Dermis microvascular lymphatic vessel endothelial cell (primary cell): ENCODE results near the gene SLC22A8. TPM values are rescaled to one million over a fixed set of nuclear protein-coding genes. Genes with fewer than 3 reads are reported as not detected.
A peak's percentile ranks its signal among the peaks of the same experiment; 100 is the strongest.
"Not testable (repeated sequence)": the region's sequence is repeated elsewhere in the genome, so short reads cannot be mapped to it uniquely, and the experiment has no call there.

Experiments used
- DNase-seq, 2 donors: peaks; one replicate each; pipeline versions ENCODE4 v3.0.0 to v3.0.0-alpha.2; 2010; ENCODE audit warnings: low read depth in 2 of 2
- total RNA-seq: library from RNA; depleted of rRNA; stranded (reverse); fragments of >200 nt; gene quantifications from 2 replicates; pipeline ENCODE4 v1.2.1, GENCODE V29; 2014

Gene SLC22A8, protein sequence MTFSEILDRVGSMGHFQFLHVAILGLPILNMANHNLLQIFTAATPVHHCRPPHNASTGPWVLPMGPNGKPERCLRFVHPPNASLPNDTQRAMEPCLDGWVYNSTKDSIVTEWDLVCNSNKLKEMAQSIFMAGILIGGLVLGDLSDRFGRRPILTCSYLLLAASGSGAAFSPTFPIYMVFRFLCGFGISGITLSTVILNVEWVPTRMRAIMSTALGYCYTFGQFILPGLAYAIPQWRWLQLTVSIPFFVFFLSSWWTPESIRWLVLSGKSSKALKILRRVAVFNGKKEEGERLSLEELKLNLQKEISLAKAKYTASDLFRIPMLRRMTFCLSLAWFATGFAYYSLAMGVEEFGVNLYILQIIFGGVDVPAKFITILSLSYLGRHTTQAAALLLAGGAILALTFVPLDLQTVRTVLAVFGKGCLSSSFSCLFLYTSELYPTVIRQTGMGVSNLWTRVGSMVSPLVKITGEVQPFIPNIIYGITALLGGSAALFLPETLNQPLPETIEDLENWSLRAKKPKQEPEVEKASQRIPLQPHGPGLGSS
- not detected in 2 replicates for total RNA-seq

DNA sequence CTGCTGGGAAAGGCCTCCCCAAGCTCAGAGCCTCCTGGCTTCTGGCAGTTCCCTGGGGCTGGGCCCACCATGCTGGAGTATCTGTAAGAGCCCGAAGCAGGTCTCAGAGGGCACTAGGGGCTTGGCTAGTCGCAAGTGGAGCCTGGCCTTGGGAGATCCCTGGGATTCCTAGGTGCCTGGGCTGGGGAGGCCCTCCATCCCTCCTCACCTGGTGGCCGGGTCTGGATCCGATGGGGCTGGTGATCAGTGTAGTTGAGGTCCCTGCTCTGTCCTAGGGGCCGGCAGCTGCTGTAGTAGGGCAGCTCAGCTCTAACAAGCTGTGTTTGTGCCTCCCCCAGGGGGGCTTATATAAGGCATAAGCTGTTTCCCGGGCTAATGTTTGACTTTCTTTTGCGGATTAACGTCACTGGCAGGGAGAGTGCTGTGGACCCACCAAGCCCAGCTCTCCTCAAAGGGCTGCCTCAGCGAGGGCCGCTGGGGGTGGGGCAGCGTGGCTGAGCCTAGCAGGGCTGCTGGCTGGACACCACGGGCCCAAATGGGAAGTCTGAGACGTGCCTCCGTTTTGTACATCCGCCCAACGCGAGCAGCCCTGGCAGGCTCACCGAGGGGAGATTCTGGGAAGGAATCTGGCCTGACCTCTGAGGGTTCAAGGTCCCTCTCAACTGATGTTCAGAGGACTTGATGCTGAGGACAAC, at the start of gene SLC22A8:
TSS of gene SLC22A8 (minus strand) at position 321 of the 695 bp plus-strand sequence. CDS start 883 bp downstream, outside the sequence.
- no peak for DNase-seq

DNA sequence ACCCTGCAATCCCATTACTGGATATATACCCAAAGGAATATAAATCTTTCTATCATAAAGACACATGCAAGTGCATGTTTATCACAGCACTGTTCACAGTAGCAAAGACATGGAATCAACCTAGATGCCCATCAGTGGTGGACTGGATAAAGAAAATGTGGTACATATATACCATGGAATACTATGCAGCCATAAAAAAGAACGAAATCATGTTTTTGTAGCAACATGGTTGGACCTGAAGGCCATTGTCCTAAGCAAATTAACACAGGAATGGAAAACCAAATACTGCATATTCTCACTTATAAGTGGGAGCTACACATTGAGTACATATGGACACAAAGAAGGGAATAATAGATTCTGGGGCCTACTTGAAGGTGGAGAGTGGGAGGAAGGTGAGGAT, 30.6 kb upstream of the SLC22A8 start:
- DNase-seq, result not testable (repeated sequence)

DNA sequence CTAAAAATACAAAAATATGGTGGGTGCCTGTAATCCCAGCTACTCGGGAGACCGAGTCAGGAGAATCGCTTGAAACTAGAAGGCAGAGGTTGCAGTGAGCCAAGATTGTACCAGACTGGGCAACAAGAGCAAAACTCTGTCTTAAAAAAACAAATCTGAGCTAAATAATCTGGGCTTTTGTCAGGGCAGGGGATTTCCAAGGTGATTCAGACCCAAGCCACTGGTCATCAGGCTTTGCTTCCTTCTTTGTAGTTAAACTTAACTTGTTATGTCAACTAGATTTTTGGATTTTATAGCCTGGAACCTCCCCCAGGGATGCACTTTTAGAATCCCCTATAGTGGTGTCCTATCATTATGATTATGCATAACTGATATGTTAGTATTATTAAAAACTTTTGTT, 27.0 kb upstream of the SLC22A8 start:
- no peak for DNase-seq

DNA sequence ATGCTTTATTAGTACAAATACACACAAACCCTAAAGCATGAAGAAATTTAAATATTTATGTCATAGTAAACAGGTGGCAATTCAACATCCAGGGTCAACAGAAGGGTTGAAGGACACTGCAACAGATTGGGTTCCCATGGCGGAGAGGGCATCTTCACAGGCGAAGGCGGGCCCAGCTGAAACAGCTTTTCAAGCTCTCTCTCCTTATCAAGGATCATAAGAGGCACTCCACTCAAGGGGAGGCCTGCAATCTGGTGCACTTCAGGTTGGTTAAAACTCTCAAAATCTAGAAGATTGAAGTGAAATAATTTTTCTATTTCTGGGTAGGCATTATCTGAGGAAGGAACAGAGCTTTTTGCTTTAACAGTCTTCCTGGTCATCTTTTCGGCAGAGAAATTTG, 16.8 kb upstream of the SLC22A8 start:
- no peak for DNase-seq

DNA sequence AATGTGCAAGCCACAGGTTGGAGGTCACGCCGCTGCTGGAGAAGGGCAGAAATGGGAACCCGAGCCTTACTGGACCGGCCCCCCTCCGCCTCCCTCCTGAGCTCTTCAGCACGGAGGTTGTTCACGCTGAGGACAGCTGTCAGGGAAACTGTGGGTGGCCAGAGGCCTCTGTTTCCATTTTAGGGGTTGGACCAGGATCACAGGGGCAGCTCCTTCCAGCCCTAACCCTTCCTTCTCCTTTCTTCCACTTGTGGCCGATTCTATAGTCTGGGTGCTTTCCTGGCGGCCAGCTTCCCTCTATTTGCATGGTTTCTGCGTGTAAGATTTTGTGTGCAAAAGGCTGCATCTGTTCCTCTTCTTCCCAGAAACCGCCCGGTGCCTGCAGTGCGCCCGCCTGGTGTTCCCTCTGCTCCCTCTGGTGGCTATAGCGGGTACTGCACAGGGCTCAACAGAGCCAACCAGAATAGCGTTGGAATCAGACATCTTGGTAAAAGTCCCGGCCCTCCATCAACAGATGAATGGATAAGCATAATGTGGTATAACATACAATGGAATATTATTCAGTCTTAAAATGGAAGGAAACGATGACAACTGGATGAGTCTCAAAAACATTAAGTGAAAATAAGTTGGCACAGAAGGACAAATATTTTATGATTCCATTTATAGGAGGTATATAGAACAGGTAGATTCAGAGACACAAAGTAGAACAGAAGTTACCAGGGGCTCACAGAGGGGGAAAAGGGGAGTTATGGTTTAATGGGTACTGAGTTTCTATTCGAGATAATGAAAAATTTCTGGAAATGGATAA, 8.4 kb upstream of the SLC22A8 start:
- DNase-seq, result peak; percentile 27 to 68

DNA sequence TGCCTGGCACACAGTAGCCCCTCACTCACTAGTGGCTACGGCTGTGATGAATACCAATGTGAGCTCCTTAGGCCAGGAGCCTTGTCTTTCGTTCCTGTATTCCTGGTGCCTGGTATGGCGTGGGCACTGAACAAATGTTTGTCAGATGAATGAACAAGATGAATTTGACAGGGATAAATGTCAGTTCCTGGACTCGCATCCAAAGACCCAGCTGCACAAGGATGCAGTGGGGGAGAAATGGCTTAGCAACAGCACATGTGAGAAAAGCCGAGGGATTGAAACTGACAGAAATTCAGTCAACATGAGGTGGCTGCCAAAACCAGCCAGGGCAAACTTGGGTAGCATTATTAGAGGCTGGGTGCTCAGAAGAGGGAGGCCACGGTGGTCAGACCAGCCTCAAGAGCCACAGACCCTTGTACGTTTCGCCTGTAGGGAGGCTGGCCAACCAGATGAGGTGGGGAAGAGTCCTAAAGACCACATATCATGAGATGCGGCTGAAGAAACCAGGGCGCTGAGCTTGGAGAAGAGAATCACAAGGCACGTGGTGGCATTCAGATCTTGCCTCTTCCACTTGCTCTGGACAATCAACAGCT, 7.7 kb upstream of the SLC22A8 start:
- DNase-seq, result no peak

DNA sequence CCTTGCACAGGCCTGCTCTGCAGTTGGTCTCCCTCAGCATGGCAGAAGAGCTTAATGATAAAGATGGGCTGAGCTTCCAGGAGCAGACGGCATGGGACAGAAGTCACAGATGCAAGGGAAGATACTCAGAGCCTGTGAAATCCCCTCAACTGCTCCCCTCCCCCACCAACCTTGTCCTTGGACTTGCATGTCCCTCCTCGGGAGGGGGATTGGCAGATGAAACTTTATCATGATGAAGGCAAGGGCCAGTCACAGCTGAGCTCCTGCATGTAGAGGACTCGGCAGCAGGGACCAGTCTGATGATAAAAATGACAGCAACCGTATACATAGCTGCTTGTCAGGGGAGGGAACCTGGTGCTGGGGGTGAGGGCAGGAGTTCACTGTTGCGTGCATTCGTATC, 6.8 kb upstream of the SLC22A8 start:
- no peak for DNase-seq

DNA sequence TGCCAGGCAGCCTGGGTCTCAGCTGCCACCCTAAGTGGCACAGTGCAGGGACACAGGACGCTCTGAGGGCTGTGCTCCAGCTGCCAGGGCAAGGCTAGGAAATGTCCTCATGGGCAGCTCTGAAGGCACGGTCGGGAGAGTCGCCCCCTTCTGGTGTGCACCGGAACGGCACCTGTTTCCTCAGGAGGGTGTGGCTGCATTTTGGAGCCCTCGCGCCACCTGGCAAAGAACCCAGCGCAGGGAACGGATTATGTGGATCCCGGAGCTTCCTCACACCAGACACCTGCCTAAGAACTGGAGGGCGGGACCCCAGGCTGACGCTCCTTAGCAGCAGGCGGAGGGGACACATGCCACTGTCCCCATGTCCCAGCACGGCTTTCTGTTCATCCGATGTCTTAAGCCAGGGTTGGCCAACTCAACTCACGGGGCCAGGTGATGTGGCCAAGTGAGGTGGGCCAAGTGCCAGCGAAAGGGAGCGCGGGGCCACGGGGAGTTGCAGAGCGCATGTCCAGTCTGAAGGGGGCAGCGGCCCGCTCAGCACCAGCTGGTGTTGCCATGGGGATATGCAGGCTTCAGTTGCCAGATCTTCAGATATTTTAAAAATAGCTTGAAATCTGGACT, 5.1 kb upstream of the SLC22A8 start:
- no peak for DNase-seq

DNA sequence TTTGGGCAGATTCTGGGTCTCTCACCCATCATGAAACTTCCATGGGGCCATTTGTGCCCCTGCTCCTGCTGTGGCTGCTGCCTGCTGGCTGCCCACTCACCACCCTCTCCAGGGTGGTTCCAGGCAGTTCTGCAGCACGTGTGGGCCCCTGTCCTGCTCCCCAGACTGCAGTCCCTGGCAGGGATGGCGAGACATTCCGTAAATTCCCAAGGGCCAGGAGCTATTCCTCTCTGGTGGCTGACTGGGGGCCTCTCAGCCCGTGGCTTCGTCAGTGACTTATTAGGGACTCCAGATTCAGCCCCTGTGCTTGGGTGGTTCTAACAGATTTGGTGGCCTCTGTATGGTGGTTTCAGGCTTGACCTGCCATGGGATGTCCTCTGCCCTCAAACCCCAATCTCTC, 3.9 kb upstream of the SLC22A8 start:
- DNase-seq, result no peak

DNA sequence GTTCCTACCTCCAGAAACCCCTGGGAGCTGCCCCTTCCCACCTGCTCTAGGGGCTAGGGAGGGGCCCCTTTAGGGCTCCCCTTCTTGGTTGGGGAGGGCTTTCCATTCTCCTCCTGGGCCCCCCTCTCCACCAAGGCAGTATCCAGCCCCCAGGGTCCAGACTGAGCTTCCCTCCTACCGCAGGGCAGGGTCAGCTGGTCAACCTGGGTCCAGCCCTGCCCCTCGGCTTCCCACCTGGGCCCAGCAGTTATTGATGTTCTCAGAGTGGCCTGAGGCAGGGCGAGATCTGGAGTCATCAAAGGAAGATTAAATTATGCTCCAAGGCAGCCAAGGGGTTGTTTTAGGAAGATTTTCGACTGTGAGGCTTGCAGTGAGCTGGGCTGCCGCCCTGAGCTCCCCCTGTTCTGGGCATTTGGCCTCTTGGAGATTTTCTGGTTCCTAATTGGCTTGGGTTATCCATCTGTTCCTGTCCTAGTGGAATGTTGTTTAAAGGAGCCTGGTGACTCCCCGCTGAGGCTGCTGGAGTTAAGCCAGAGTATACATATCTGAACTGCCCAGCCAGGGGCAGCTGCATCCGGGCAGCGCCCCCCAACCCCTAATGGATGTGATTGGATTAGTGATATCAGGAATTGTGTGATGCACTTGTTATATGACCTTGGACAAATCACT, 1.8 kb upstream of the SLC22A8 start:
- DNase-seq, result peak; percentile 37 to 88

DNA sequence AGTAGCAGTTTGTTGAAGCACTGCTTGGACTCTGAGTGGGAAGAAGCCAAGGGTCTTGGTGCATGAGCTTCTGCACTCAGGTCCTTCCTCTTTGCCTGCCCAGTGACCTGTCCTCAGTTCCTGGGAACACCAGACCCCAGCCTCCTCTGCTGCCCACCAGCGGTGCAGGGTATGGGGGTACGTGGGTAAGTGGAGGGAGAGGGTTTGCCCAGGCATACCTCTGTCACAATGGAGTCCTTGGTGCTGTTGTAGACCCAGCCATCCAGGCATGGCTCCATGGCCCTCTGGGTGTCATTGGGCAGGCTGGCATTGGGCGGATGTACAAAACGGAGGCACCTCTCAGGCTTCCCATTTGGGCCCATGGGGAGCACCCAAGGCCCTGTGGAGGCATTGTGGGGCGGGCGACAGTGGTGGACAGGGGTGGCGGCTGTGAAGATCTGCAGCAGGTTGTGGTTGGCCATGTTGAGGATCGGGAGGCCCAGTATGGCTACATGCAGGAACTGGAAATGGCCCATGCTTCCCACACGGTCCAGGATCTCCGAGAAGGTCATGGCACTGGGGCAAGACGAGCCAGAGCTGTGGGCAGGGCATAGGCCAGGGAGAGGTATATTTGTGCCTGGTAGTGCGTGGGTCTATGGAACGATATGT, 1.1 kb downstream of the SLC22A8 start:
- DNase-seq, result no peak

DNA sequence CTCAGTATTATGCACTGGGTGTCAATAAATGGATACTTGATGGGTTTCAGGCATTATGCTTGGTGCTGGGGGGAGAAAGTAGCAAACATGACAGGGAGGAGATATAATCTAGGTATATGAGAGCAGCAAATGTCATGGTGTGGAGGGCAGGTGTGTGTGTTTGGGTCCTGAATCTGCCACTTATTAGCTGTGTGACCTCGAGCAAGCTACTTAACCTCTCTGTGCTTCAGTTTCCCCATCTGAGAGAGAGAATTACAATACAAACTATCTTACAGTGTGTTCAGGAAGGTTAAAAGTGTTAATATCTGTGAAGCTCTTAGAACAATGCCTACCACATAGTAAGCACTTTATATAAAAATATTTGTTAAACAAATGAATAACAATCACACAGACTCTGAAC, 2.8 kb downstream of the SLC22A8 start:
- DNase-seq, result no peak

DNA sequence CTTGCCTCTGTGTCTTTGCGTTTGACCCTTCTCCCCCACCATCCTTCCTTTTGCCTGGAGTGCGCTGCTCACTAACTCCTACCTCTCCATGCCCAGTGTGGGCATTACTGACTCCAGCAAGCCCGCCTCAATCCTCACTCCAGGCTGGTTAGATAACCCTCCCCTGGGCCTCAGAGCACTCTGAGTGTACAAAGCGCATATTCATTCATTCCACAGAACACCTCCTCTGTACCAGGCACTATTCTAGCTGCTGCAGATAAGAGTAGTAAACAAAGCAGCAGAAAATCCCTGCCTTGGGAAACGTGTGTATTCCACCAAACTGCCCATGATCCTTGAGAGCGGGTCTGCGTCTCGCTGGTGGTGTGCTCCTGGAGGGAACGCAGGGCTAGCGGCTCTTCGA, 3.2 kb downstream of the SLC22A8 start:
- no peak for DNase-seq

DNA sequence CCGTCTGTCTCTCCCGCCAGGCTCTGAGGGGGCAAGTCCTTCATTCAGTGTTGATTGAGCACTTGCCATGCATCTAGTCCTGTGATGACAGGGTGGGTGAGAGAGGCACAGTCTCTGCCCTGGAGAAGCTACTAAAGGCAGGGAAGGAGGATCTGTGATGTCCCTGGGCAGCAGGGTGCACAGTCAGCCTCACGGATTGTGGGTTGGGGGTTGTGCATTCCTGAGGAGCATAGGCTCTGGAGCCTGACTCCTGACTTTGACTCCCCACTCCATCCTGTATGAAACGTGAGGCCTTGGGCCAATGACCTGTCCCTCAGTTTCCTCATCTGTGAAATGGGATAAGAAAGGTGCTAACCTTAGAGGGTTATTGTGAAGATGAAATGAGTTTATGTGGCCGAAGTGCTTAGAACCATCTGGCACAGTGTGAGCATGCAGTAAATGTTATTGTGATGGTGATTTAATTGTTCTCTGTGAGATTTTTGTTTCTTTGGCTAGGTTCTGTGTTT, 4.7 kb downstream of the SLC22A8 start:
- DNase-seq, result no peak

DNA sequence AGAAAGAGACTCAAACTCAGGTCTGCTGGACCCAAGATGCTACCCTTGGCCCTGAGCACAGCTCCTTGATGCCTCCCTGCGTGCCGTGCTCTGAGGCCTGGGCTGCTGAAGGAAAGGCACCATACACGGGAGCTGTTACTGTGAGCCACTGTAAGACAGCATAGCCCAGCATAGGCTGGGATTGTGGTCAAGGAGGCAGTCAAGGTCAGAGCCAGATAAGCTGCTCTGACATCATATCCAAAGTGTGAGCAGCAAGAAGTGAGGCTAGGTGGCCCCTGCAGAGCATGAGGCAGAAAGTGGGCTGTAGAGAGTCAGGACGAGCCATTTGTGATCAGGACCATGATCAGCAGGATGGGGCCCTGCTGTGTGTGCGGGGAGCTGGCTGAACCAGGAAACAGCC, 7.7 kb downstream of the SLC22A8 start:
- DNase-seq, result no peak

DNA sequence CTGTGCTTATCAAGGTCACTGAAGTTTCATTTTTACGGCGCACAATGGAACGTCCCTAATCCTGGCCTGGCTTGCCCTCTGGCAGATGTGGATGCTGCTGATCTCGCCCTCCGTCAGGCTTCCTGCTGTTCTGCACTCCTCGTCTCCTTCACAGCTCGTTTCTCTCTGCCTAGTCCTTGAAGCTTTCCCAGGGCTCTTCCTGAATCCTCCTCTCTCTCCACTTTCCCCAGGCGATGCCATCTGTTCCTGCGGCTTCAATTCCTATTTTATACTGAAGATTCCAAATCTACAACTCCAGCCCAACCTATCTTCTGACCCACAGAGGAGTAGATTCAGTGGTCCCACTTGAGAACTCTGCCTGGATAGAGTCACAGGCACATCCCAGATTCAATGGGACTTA, 14.2 kb downstream of the SLC22A8 start:
- DNase-seq, result no peak

DNA sequence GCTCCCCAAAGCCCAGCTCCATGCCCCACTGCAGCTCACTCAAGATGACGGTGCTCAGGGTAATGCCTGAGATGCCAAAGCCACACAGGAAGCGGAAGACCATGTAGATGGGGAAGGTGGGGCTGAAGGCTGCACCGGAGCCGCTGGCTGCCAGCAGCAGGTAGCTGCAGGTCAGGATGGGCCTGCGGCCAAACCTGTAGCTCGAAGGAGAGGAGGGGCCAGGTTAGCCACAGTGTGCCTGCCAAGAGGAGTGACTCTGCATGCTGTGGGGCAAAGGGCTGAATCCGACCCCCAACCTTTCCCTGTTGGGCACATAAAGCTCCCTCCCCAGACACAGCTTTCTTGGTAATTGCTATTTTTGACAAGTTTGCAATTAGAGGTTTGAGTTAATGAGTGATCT, 16.0 kb downstream of the SLC22A8 start:
- no peak for DNase-seq

DNA sequence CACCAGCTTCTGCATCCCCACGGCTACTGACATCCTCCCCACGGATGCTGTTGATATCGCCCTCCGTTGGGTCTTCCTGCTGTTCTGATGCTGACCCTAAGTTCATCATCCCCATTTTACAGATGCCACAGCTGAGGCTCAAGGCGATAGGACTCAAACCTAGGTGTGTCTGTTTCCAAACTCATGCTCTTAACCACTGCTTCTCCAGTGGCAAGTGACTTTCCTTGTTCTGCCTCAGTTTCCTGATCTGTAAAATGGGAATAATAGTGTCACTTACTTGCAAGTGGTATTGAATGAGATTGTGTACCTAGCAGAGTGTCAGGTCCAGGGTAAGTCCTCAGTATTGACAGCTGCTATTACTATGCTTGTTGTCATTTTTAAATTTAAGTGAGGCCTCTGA, 16.5 kb downstream of the SLC22A8 start:
- DNase-seq, result no peak

DNA sequence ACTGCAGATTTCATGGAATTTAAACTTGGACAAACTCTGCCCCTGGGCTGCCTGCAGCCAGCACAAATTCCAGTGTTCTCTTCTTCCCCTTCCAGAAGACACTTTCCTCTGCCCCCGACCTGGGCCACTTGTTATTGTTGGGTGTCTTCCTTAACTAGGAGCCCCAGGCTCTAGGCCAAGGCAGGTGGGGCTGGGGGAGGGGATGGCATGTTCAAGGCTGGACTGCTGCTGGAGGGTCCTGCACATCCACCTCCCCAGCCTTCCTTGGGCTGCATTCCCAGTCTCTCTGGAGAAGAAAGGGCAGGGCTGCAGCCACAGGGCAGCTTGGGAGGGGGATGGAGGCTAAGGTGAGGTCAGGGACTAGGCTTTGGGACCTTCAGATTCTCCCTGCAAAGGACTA, 19.4 kb downstream of the SLC22A8 start:
- DNase-seq, result no peak

DNA sequence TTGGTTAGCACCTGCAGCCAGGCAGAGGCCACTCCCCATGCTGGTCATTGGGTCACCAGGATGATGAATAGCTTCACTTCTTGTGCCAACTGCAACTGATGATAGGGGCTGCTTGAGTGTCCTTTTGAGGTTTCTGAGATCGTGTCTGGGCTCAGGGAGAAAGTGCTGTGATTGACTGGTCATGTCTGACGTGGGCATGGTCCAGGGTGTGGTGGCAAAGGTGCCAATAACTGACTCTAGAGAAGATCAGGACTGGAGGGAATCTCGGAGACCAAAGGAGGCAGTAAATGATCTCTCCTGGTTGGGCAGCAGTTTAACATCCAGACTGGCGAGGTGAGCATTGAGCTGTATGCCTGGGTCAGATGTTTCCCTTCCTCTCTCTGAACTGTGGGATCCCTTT, 20.9 kb downstream of the SLC22A8 start:
- DNase-seq, result no peak
